Gastrocnemius medialis (tissue), 4 donors: ENCODE data around the gene CACNB4.

ENCODE experiments used
- CTCF ChIP-seq, 5 experiments: fragments of 450-650 bp in 3 of 5; fragments of 200-600 bp in 2 of 5; sonication (generic) in 2 of 5; IDR thresholded peaks in 4 of 5; conservative IDR thresholded peaks in 1 of 5; 1 replicate in 4 of 5; 2 replicates in 1 of 5; pipeline ENCODE4 v1.5.1; 2016 to 2019; ENCODE audit warnings: antibody characterized with exemption in 5 of 5, mild to moderate bottlenecking in 3 of 5, moderate library complexity in 3 of 5
- POLR2A ChIP-seq, 2 donors: fragments of 450-650 bp; IDR thresholded peaks; one replicate each; pipeline ENCODE4 v1.6.1; 2017; ENCODE audit warnings: antibody characterized with exemption in 2 of 2, mild to moderate bottlenecking in 2 of 2, moderate library complexity in 2 of 2

GRCh38 chr2:152024477-152024876 lies 74.4 kb downstream of the CACNB4 start:
- no peak for TF ChIP-seq CTCF (IDR thresholded peaks at IDR 0.05 in 4 of 5, conservative IDR thresholded peaks at IDR 0.05 in 1 of 5)
- TF ChIP-seq POLR2A (IDR thresholded peaks at IDR 0.05) = no peak
